OCI-LY7 (cell line): ENCODE data around the gene TMPRSS7. TPM values are rescaled to one million over a fixed set of nuclear protein-coding genes. Genes with fewer than 3 reads are reported as not detected.

ENCODE experiments used
- BruUV-seq: library from RNA; stranded (reverse); fragments of 400-500 nt; replicated peaks from 2 replicates; lab custom pipeline; 2021; lab: Mats Ljungman, UMichigan
- CTCF ChIA-PET: fragments of 300-600 bp; sonication (Branson Sonifier 250); formaldehyde crosslinking; loops from one replicate; lab custom pipeline; 2022; ENCODE audit warnings: antibody characterized with exemption; ENCODE audit not compliant: unreplicated experiment; lab: Charles Lee
- POLR2A ChIA-PET: fragments of 300-600 bp; sonication (Branson Sonifier 250); formaldehyde crosslinking; loops from one replicate; lab custom pipeline; 2022; ENCODE audit warnings: antibody characterized with exemption; lab: Charles Lee
- DNase-seq: peaks from one replicate; pipeline ENCODE4 v3.0.0-alpha.2; 2015; ENCODE audit warnings: low spot score
- H2AFZ ChIP-seq: fragments of 200-600 bp; sonication (generic), shearing (Covaris generic); 2 replicates; pipeline ENCODE4 v1.6.1; 2014; ENCODE audit warnings: mild to moderate bottlenecking, antibody characterized with exemption, low read length, moderate library complexity
- H3K27ac ChIP-seq: fragments of 200-600 bp; sonication (generic); 2 replicates; pipeline ENCODE4 v1.5.1; 2014; ENCODE audit warnings: mixed run types, low read depth, mild to moderate bottlenecking, moderate library complexity, low read length, inconsistent platforms; ENCODE audit not compliant: poor library complexity, severe bottlenecking
- H3K36me3 ChIP-seq: fragments of 200-600 bp; sonication (generic); 2 replicates; pipeline ENCODE4 v1.6.1; 2014; ENCODE audit warnings: mild to moderate bottlenecking, antibody characterized with exemption, low read length, moderate library complexity, mixed read lengths; ENCODE audit not compliant: insufficient read depth
- H3K4me1 ChIP-seq: fragments of 200-600 bp; sonication (generic); 2 replicates; pipeline ENCODE4 v1.5.1; 2014; ENCODE audit warnings: mild to moderate bottlenecking, low read length; ENCODE audit not compliant: insufficient read depth, poor library complexity, severe bottlenecking
- H3K4me2 ChIP-seq: fragments of 200-600 bp; sonication (generic); 2 replicates; pipeline ENCODE4 v1.6.1; 2014; ENCODE audit warnings: mild to moderate bottlenecking, low read length
- H3K4me3 ChIP-seq: fragments of 200-600 bp; sonication (generic); 2 replicates; pipeline ENCODE4 v1.5.1; 2014; ENCODE audit warnings: mild to moderate bottlenecking, low read depth, low read length; ENCODE audit not compliant: poor library complexity, severe bottlenecking
- H3K79me2 ChIP-seq: fragments of 200-600 bp; sonication (generic); 2 replicates; pipeline ENCODE4 v1.6.1; 2016; ENCODE audit warnings: low read depth, mild to moderate bottlenecking, low read length, moderate library complexity, mixed read lengths; ENCODE audit not compliant: insufficient read depth
- H3K9me2 ChIP-seq: fragments of 200-600 bp; sonication (generic); 2 replicates; pipeline ENCODE4 v1.6.1; 2016; ENCODE audit warnings: mild to moderate bottlenecking, low read length, mixed read lengths; ENCODE audit not compliant: insufficient read depth
- H3K9me3 ChIP-seq: fragments of 200-600 bp; sonication (generic); 2 replicates; pipeline ENCODE4 v1.6.1; 2014; ENCODE audit warnings: mild to moderate bottlenecking, mixed run types, low read length, mixed read lengths
- H4K20me1 ChIP-seq: fragments of 200-600 bp; sonication (generic); 2 replicates; pipeline ENCODE4 v1.6.1; 2014; ENCODE audit warnings: mild to moderate bottlenecking, antibody characterized with exemption, low read length, moderate library complexity, mixed read lengths; ENCODE audit not compliant: insufficient read depth
- EZH2phosphoT487 ChIP-seq: fragments of 200-600 bp; sonication (generic); IDR thresholded peaks from 2 replicates; pipeline ENCODE4 v1.6.1; 2018; ENCODE audit warnings: low read depth, borderline replicate concordance, mild to moderate bottlenecking, mixed run types, antibody characterized with exemption, low read length, moderate library complexity, mixed read lengths
- intact Hi-C: fragments of 100-400 bp; cut with micrococcal nuclease; formaldehyde crosslinking; loops from one replicate; pipeline ENCODE4 v1.10.0; 2022; ENCODE audit not compliant: unreplicated experiment
- total RNA-seq, 2 experiments: library from RNA; depleted of rRNA in 1 of 2; stranded (reverse); fragments of >200 nt in 1 of 2; shearing (Covaris generic) in 1 of 2; gene quantifications; 2 replicates each; pipeline ENCODE4 v1.2.3, GENCODE V29; 2014 to 2022
- TF ChIP-seq, protein P1 (sequence below): fragments of 200-600 bp; sonication (generic); conservative IDR thresholded peaks from 2 replicates; pipeline ENCODE4 v1.5.1; 2014; ENCODE audit warnings: mild to moderate bottlenecking, antibody characterized with exemption, low read length, moderate library complexity, mixed read lengths

TMPRSS7 gene
- total RNA-seq, 2 experiments from 2014 or later: not detected

DNA sequence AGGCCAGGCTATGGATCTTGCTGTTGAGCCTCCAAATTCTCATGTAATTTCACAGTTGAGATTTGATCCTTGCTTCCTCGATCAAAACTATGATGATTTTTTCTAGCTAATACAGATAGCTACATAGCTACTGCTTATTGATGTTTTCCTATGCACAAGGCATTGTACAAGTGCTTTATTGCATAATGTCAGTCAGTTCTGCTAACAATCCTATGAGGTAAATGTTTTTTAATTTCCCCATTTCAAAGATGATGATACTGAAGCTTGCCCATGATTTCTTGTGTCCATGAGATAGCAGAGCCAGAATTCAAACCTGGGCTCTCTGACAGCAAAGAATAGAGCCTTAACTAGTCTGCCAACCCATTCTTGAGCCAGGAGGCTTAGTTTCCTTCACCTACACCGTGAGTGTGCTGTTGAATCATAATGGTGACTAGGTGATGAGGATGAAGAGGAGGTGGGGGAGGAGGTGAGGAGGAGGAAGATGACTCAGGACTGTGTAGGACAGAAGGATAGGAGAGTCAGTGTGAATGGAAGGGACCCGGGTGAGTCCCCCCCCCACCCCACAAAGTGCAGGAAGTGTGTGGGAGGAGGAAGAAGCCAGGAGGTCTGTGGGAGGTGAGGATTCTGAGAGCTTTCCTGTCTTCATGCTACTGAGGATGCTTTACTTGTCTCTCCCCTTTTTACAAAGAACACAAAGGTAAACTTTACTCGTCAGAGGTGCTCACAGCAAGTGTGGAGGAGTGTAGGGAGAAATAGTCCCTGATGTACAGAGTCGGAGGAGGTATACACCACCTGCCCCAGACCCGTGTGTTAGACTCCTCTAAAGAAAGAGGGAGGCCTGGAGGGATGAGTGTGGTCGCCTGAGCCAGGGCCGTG lies 32.2 kb upstream of the TMPRSS7 start:
- Histone ChIP-seq H4K20me1 (no peaks in the 10 kb centered on the region), H3K4me3 (no peak overlapping the region), H3K36me3 (no peaks in the 10 kb centered on the region), H3K9me3 (no peaks in the 10 kb centered on the region), H3K4me1 (peaks cover 9% of the 10 kb centered on the region), H3K27ac (no peak overlapping the region), H3K9me2 (no peaks in the 10 kb centered on the region), H3K79me2 (no peaks in the 10 kb centered on the region), H2AFZ (no peak overlapping the region), H3K4me2 (no peak overlapping the region)
- POLR2A ChIA-PET: interaction anchor here (1.0 kb wide), 1 partner anchor 15 kb away, joined by 5 read pairs; no protein-coding TSS in a partner anchor
- DNase-seq: no peak
- BruUV-seq: no TSS peak
- TF ChIP-seq EZH2phosphoT487: no peak
- TF ChIP-seq, protein P1, sequence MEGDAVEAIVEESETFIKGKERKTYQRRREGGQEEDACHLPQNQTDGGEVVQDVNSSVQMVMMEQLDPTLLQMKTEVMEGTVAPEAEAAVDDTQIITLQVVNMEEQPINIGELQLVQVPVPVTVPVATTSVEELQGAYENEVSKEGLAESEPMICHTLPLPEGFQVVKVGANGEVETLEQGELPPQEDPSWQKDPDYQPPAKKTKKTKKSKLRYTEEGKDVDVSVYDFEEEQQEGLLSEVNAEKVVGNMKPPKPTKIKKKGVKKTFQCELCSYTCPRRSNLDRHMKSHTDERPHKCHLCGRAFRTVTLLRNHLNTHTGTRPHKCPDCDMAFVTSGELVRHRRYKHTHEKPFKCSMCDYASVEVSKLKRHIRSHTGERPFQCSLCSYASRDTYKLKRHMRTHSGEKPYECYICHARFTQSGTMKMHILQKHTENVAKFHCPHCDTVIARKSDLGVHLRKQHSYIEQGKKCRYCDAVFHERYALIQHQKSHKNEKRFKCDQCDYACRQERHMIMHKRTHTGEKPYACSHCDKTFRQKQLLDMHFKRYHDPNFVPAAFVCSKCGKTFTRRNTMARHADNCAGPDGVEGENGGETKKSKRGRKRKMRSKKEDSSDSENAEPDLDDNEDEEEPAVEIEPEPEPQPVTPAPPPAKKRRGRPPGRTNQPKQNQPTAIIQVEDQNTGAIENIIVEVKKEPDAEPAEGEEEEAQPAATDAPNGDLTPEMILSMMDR: no peak
- CTCF ChIA-PET: no interaction called here
- intact Hi-C loops: no loop called here

DNA sequence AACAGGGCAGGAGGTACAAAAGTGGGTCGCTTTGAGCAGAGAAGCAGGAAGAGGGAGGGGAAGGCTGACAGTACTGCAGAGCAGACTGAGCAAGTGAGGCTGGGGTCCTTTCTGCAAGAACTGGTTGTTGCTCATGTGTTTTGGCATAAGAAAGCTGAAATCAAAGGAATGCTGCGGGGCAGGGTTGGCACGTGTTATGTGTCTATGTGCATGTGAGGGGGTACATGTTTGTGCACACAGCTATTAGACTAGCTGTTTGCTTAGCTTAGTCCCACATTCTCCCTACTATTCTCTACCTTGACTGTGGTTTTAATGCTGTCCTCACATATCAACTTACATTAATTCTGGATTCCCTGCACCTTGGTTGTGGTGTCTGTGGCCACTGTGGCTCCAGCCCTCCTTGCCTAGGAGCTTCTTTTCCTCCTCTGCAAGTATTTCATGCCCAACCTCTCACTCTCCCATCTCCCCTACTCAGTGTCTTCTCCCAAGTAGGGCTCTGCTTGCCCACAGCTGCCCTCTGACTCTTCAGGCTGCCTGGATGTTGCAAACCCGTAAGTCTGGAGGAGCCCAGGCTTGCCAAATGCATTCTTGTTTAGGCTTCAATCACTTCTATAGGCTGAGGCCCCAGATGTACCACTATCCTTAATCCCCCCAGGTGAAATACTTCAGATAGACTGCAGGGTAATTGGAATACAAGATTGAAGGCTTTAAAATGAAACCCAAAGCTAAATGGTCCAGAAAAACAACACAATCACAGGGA lies 31.0 kb upstream of the TMPRSS7 start:
- Histone ChIP-seq H3K4me2 (no peak overlapping the region), H3K9me3 (no peaks in the 10 kb centered on the region), H3K4me3 (no peak overlapping the region), H2AFZ (no peak overlapping the region), H3K79me2 (no peaks in the 10 kb centered on the region), H3K4me1 (peaks cover 8% of the 10 kb centered on the region), H4K20me1 (no peaks in the 10 kb centered on the region), H3K9me2 (no peaks in the 10 kb centered on the region), H3K36me3 (no peaks in the 10 kb centered on the region), H3K27ac (no peak overlapping the region)
- no peak for DNase-seq
- ChIA-PET POLR2A (interaction anchor here (1.0 to 2.1 kb wide), 4 partner anchors 10 to 17 kb away, joined by 3 to 7 read pairs (median 5); no protein-coding TSS in a partner anchor), CTCF (interaction anchor here (0.7 kb wide), 1 partner anchor 11 kb away, joined by 3 read pairs; no protein-coding TSS in a partner anchor)
- no TSS peak for BruUV-seq
- intact Hi-C loops: no loop called here
- TF ChIP-seq, protein P1: no peak
- no peak for TF ChIP-seq EZH2phosphoT487
